IPS-18c (cell line): ENCODE results near the gene ATCAY.
"Not testable (repeated sequence)": the region's sequence is repeated elsewhere in the genome, so short reads cannot be mapped to it uniquely, and the experiment has no call there.

Experiments used
- H3K4me3 ChIP-seq: 2 replicates; pipeline ENCODE4 v1.7.0; 2013; ENCODE audit warnings: low read depth, mild to moderate bottlenecking, low read length, moderate library complexity; ENCODE audit not compliant: insufficient read depth
- H3K9me3 ChIP-seq: one replicate; pipeline ENCODE4 v1.6.1; 2013; ENCODE audit warnings: mild to moderate bottlenecking, low read length, moderate library complexity; ENCODE audit not compliant: control insufficient read depth, insufficient read depth

Gene ATCAY

GRCh38 chr19:3851254-3852176 lies 29.0 kb upstream of the ATCAY start:
- Histone ChIP-seq H3K4me3 (no peak overlapping the region; the same call in 1 of the 2 replicates), H3K9me3 (peaks cover 15% of the 10 kb centered on the region)

- peaks cover 15% of the 10 kb centered on the region for H3K9me3 ChIP-seq
- H3K4me3 ChIP-seq = no peak overlapping the region
These were observed 28.3 kb upstream of the ATCAY start for GRCh38 chr19:3852177-3852511.

GRCh38 chr19:3852614-3853254 lies 27.8 kb upstream of the ATCAY start:
- H3K4me3 ChIP-seq = no peak overlapping the region

GRCh38 chr19:3855320-3855719 lies 25.2 kb upstream of the ATCAY start:
- no peak overlapping the region for H3K4me3 ChIP-seq
- peaks cover 15% of the 10 kb centered on the region for H3K9me3 ChIP-seq

More at GRCh38 chr19:3852614-3853254, 27.8 kb upstream of the ATCAY start:
- peaks cover 15% of the 10 kb centered on the region for H3K9me3 ChIP-seq

GRCh38 chr19:3857449-3858003 lies 23.0 kb upstream of the ATCAY start:
- peaks cover 6% of the 10 kb centered on the region for H3K9me3 ChIP-seq

GRCh38 chr19:3860499-3860898 lies 20.0 kb upstream of the ATCAY start:
- Histone ChIP-seq H3K4me3 (no peak overlapping the region), H3K9me3 (no peaks in the 10 kb centered on the region)

More at GRCh38 chr19:3857449-3858003, 23.0 kb upstream of the ATCAY start:
- H3K4me3 ChIP-seq = no peak overlapping the region

- peaks cover 2% of the 10 kb centered on the region for H3K9me3 ChIP-seq
- H3K4me3 ChIP-seq = no peak overlapping the region
These were observed 17.5 kb upstream of the ATCAY start for GRCh38 chr19:3862826-3863500.

- no peak overlapping the region for H3K4me3 ChIP-seq
- H3K9me3 ChIP-seq = peaks cover 2% of the 10 kb centered on the region
These were observed 16.8 kb upstream of the ATCAY start for GRCh38 chr19:3863648-3864047.

- H3K4me3 ChIP-seq = no peak overlapping the region
- peaks cover 10% of the 10 kb centered on the region for H3K9me3 ChIP-seq
These were observed 13.4 kb upstream of the ATCAY start for GRCh38 chr19:3866910-3867638.

- Histone ChIP-seq H3K9me3 (peaks cover 10% of the 10 kb centered on the region), H3K4me3 (peak overlapping the region; percentile 49; the same call in 1 of the 2 replicates)
These were observed 12.3 kb upstream of the ATCAY start for GRCh38 chr19:3867971-3868769.

GRCh38 chr19:3868770-3869456 lies 11.6 kb upstream of the ATCAY start, which contains the start of gene ZFR2:
Gene ZFR2, minus strand, starts transcription at chr19:3869038. Its CDS starts 21 bp downstream, at chr19:3869017.
- Histone ChIP-seq H3K4me3 (peak within 1 kb of the TSS; percentile 49), H3K9me3 (peaks cover 10% of the 10 kb centered on the region)

- Histone ChIP-seq H3K4me3 (no peak overlapping the region), H3K9me3 (peaks cover 8% of the 10 kb centered on the region)
These were observed 7.3 kb upstream of the ATCAY start for GRCh38 chr19:3873151-3873550.

GRCh38 chr19:3874695-3875094 lies 5.8 kb upstream of the ATCAY start:
- H3K4me3 ChIP-seq, H3K9me3 ChIP-seq: not testable (repeated sequence)

- H3K9me3 ChIP-seq = peaks cover 2% of the 10 kb centered on the region
- H3K4me3 ChIP-seq = no peak overlapping the region
These were observed 829 bp upstream of the ATCAY start for GRCh38 chr19:3879656-3880055.

- Histone ChIP-seq H3K9me3 (peaks cover 2% of the 10 kb centered on the region), H3K4me3 (peak overlapping the region; percentile 79)
These were observed 971 bp downstream of the ATCAY start for GRCh38 chr19:3881272-3882040.
